Head of caudate nucleus (tissue), 42 donors: ENCODE data around the gene DGCR2.
A peak's percentile ranks its signal among the peaks of the same experiment; 100 is the strongest.
"Not testable (repeated sequence)": the region's sequence is repeated elsewhere in the genome, so short reads cannot be mapped to it uniquely, and the experiment has no call there.

Experiments used
- DNase-seq, 42 donors: peaks; one replicate each; pipeline versions ENCODE4 v3.0.0 to v3.0.0-alpha.2; 2020 to 2021; ENCODE audit warnings: mixed read lengths in 7 of 42
- intact Hi-C: fragments of 100-400 bp; cut with DNase I; formaldehyde crosslinking; loops from one replicate; pipeline ENCODE4 v1.15.0; 2022

The DGCR2 gene

DNA sequence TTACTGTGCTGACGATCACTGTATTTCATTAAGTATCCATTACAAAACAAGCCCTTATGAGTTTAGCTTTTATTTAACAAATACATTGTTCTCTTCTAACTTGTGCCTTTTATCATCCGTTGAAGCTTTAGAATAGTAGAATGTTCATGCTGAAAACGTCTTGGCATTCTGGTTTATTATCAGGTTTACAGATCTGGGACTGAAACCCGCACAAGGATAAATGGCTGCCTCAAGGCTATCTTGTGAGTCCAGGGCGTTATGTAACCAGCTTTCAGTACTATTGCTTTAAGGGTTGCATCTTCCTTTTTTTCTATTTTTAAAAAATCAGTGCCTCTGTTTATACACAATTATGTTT is 119.6 kb downstream of the DGCR2 start:
- intact Hi-C loops = no loop called here
- DNase-seq = no peak

DNA sequence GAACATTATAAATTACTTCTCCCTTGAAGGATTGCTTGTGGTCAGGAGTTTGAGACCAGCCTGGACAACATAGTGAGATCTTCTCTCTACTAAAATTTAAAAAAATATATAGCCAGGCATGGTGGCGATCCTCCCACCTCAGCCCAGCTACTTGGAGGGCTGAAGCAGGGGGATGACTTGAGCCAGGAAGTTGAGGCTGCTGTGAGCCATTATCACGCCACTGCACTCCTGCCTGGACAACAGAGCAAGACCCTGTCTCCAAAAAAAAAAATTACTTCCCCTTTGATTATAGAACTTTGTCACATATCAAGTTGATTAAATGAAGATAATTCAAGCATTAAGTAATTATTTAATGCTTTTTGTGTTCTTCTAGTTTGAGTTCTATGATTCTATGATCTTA is 121.0 kb downstream of the DGCR2 start:
- intact Hi-C loops = no loop called here
- peak in 3 of 42 donors; percentile 6 to 21 (median 13) for DNase-seq

DNA sequence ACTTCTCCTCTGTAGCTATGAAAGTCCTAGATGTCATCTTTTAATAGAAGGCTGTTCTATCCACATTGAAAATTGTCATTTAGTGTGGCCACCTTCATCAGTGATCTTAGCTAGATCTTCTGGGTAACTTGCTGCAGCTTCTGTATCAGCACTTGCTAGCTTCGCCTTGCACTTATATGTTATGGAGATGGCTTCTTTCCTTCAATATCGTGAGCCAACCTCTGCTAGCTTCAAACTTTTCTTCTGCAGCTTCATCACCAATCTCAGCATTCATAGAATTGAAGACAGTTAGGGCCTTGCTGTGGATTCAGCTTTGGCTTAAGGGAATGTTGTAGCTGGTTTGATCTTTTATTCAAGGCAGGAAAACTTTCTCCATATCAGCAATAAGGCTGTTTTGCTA is 122.1 kb downstream of the DGCR2 start:
- intact Hi-C loops = not testable (repeated sequence)
- peak in 1 of 42 donors; percentile 5 for DNase-seq

GRCh38 chr22:18999416-18999815 is 122.8 kb downstream of the DGCR2 start:
- DNase-seq = peak in 4 of 42 donors; percentile 12 to 37 (median 24)
- intact Hi-C loops = no loop called here

DNA sequence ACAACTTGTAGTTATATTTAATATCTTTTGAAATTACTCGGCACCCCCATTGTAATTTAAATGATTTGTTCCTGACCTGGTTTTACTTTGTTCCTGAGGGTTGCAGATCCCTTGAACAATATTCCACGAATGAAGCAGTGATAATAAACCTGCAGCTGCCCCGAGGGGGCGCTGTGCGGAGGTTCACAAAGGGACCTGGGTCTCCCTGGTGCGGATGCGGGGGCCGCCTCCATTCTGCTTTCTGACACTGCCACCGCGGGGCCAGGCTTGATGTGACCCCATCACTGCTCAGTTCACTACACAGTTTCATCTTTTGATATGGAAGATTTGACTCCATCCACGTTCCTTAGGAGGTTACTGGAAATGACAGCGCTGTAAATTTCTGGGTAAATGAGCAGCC is 123.2 kb downstream of the DGCR2 start:
- intact Hi-C loops = no loop called here
- peak in 31 of 42 donors; percentile 14 to 74 (median 52) for DNase-seq

- intact Hi-C loops = no loop called here
- peak; percentile 47 to 92 (median 76) for DNase-seq
These were observed 124.3 kb downstream of the DGCR2 start for GRCh38 chr22:18997925-18998315.

GRCh38 chr22:18997306-18997924 is 124.8 kb downstream of the DGCR2 start:
- intact Hi-C loops = no loop called here
- DNase-seq = peak in 6 of 42 donors; percentile 10 to 55 (median 26)

GRCh38 chr22:18996376-18996900 is 125.8 kb downstream of the DGCR2 start:
- intact Hi-C loops = no loop called here
- peak in 6 of 42 donors; percentile 1 to 24 (median 10) for DNase-seq

GRCh38 chr22:18995327-18995711 is 126.9 kb downstream of the DGCR2 start:
- DNase-seq = peak in 6 of 42 donors; percentile 8 to 39 (median 17)
- intact Hi-C loops = no loop called here

DNA sequence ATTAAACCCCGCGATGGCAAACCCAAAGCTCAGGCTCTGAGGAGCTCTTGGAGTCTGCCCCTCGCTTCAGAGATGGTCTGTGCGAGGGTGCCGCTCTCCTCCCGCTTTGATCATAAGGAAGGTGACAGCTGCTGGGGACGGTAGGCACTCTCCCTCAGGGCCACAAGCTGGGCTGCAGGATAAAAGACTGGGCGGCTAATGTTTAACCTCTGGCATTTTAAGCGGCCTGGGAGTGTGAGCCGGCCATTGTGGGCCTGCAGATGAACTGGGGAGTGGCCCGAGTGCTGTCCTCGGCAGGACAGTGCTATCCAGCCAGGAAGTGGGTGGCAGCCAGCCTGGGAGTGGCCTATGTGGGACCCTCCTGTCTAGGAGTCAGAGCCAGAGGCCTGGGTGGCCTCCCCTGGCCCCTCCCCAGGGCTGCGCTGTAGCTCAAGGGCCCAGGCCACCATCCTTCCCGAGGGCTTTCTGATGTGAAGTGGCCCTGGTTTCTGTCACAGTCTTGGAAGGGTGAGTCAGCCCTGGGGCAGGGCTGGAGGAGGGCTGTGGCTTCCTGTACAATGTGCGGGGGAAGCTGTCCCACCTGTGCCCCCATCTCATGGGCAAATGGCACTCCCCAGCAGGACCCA is 127.4 kb downstream of the DGCR2 start:
- peak in 7 of 42 donors; percentile 7 to 30 (median 19) for DNase-seq
- intact Hi-C loops = no loop called here

DNA sequence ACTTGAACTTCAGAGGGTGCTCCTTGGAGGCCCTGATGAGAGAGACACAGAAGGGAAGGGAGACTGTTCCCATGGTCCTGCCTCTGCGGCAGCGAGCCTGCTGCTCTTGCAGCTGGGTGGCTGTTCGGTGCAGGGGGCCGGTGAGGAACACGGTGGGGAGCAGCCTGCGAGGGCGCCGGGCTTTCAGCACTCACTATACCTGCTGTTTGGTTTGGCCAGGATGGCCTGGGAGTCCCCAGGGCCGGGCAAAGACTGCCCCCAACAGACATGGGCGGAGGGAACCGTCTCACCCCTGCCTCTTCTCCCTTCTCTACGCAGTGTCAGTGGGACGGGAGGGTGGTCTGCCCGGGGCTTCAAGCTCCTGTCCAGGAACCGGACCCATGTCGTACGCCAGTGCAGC is 128.2 kb downstream of the DGCR2 start:
- DNase-seq = peak in 6 of 42 donors; percentile 7 to 36 (median 16)
- intact Hi-C loops = no loop called here

GRCh38 chr22:18992543-18993198 is 129.5 kb downstream of the DGCR2 start:
- intact Hi-C loops = no loop called here
- peak in 5 of 42 donors; percentile 9 to 34 (median 26) for DNase-seq

DNA sequence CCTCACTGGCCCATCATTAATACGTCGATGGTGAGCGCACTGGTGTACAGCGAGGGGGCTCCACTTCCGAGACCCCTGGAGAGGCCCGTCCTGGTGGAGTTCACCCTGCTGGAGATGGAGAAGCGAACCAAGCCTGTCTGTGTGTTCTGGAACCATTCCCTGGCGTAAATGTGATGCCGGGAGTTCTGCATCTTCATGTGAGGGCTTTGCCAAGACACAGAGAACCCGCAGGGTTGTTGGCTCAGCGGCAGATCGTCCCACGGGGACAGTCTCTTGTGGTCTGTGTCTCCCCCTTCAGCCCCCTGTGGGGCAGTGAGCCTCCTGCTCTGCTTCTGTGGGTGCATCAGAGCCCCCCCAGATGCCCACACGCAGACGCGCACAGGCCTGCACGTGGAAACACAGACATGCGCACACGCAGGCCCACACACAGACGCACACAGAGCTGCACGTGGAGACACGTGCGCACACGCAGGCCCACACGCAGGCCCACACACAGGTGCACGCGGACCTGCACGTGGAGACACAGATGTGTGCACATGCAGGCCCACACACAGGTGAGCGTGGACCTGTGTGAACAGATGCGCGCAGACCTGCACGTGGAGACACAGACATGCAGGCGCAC is 130.3 kb downstream of the DGCR2 start:
- intact Hi-C loops = no loop called here

DNA sequence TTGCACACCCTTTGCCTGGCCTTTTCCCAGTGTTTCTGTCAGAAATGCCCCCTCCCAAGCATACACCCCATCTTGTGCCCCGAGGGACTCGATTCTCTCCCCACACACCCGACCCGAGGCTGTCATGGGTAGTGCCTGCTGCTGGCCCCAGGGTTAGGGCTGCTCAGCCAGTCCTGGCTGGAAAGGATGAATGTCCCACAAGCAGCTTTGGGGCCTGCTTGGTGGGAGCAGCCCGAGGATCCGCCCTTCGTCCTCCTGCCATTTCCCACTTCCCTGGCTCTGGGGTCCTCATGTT is 131.1 kb downstream of the DGCR2 start:
- intact Hi-C loops = no loop called here

More for the DNA sequence above, 130.3 kb downstream of the DGCR2 start:
- peak in 7 of 42 donors; percentile 9 to 28 (median 16) for DNase-seq

DNA sequence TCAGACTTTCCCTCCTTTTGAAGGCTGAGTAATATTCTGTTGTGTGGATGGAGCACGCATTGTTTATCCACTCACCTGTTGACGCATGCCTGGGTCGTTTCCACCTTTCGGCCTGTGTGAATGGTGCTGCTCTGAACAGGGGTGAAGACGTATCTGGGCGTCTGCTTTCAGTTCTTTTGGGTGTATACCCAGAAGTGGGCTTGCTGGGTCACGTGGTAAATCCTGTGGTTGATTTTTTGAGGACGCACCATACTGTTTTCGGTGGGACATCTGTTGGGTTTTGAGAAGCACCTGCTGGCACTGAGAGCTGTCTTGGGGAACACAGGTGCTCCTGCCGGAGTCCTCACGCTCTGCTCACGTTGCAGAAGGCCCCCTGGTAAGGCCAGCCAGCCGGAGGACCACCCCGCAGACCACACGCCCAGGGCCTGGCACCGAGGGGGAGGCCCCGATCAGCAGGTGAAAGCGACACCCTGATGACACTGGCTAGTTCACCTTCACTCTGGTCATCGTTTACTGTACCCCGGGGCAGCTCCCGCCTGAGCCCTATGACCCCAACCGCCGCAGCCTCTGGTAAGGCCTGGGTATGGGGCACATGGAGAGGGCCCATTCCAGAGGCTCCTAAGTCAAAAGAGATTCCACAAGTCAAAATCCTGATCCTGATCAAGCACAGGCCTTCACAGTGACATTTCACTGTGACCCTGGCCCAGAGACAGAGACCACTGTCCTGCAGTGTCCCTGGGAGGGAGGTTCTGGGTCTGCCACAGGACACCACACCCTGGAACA is 131.7 kb downstream of the DGCR2 start:
- DNase-seq = peak in 4 of 42 donors; percentile 5 to 23 (median 19)
- intact Hi-C loops = no loop called here

More for the DNA sequence above, 131.1 kb downstream of the DGCR2 start:
- peak in 6 of 42 donors; percentile 4 to 29 (median 14) for DNase-seq

DNA sequence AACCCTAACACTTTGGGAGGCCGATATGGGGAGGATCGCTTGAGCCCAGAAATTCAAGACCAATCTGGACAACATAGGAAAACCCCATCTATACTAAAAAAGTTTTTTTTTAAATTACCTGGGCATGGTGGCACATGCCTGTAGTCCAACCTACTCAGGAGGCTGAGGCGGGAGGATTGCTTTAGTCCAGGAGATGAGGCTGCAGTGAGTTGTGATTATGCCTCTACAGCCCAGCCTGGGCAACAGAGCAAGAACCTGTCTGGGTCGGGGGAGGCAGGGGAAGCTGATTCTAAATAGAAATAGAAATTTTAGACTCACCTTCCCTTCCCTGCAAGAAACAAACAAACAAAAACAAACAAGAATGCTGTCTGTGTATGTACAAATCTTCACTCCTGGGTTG is 133.3 kb downstream of the DGCR2 start:
- DNase-seq = peak in 4 of 42 donors; percentile 2 to 12 (median 6)
- intact Hi-C loops = no loop called here

- intact Hi-C loops = no loop called here
- peak in 8 of 42 donors; percentile 7 to 47 (median 22) for DNase-seq
These were observed 134.4 kb downstream of the DGCR2 start for GRCh38 chr22:18987765-18988164.

DNA sequence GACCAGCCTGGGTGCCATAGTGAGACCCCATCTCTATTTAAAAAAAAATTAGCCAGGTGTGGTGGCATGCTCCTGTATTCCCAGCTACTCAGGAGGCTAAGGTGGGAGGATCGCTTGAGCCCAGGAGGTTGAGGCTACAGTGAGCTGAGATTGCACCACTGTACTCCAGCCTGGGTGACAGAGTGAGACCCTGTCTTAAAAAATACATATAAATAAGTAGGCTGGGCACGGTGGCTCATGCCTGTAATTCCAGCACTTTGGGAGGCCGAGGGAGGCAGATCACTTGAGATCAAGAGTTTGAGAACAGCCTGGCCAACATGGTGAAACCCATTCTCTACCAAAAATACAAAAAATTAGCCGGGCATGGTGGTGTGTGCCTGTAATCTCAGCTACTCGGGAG is 135.1 kb downstream of the DGCR2 start:
- intact Hi-C loops = not testable (repeated sequence)
- peak in 4 of 42 donors; percentile 1 to 23 (median 14) for DNase-seq
